ENCODE results near the gene FAU. TPM values are rescaled to one million over a fixed set of nuclear protein-coding genes. Genes with fewer than 3 reads are reported as not detected.

Gene FAU
- total and polyA plus RNA-seq, 9 donors = 1,053 to 2,272 (median 1,798) TPM

GRCh38 chr11:65095974-65096806 lies 25.7 kb downstream of the FAU start, which contains the start of gene VPS51:
TSS of gene VPS51 (plus strand) at chr11:65096214. CDS start at chr11:65096251, 37 bp downstream.
- peak; percentile 84 to 90 (median 88) for DNase-seq
- H3K27me3 ChIP-seq = no peaks in the 10 kb centered on the region
- no peaks in the 10 kb centered on the region for H3K9me3 ChIP-seq
- WGBS, 3 donors = 0% methylated on average over 48 to 52 of the region's 52 CpGs
- peak within 1 kb of the TSS; percentile 91 for H3K4me3 ChIP-seq
- TF ChIP-seq EP300 (IDR thresholded peaks at IDR 0.05) (no peak), POLR2A (IDR thresholded peaks at IDR 0.05) (peak; percentile 78), CTCF (IDR thresholded peaks at IDR 0.05) (peak in 1 of 3 donors; percentile 50)
- intact Hi-C loops (cut with DNase I) = loop anchor here in 2 of 4 donors (5.0 kb wide), 3 partner anchors 69 to 84 kb away; partner anchors contain the start of genes ARL2 (in 1 of the 2) and SNX15 (in 1 of the 2)
- H3K4me1 ChIP-seq (ENCODE audit: insufficient read depth) = peaks cover 8% of the 10 kb centered on the region
- no peaks in the 10 kb centered on the region for H3K36me3 ChIP-seq
- H3K27ac ChIP-seq = peak within 1 kb of the TSS; percentile 60 to 86

GRCh38 chr11:65095427-65095826 lies 26.5 kb downstream of the FAU start:
- DNase-seq = peak in 2 of 5 donors; percentile 46 to 49
- intact Hi-C loops (cut with DNase I) = loop anchor here in 2 of 4 donors (5.0 kb wide), 3 partner anchors 68 to 83 kb away; partner anchors contain the start of genes ARL2 (in 1 of the 2) and SNX15 (in 1 of the 2)
- TF ChIP-seq CTCF (IDR thresholded peaks at IDR 0.05) (no peak), EP300 (IDR thresholded peaks at IDR 0.05) (no peak), POLR2A (IDR thresholded peaks at IDR 0.05) (no peak)
- Histone ChIP-seq H3K4me1 (ENCODE audit: insufficient read depth) (peaks cover 8% of the 10 kb centered on the region), H3K36me3 (no peaks in the 10 kb centered on the region), H3K9me3 (no peaks in the 10 kb centered on the region), H3K27me3 (no peaks in the 10 kb centered on the region), H3K4me3 (no peak overlapping the region), H3K27ac (peak overlapping the region; percentile 60 to 86)
- WGBS, 3 donors = 68 to 79% (median 70%) methylated on average over 22 of the region's 22 CpGs

GRCh38 chr11:65090628-65091027 lies 31.3 kb downstream of the FAU start:
- WGBS, 3 donors = 90 to 93% (median 91%) methylated on average over 4 of the region's 4 CpGs
- DNase-seq = no peak
- Histone ChIP-seq H3K27me3 (no peaks in the 10 kb centered on the region), H3K4me1 (ENCODE audit: insufficient read depth) (no peaks in the 10 kb centered on the region), H3K36me3 (no peaks in the 10 kb centered on the region), H3K4me3 (no peak overlapping the region), H3K27ac (no peak overlapping the region), H3K9me3 (no peaks in the 10 kb centered on the region)
- TF ChIP-seq CTCF (IDR thresholded peaks at IDR 0.05) = no peak
- no peak for TF ChIP-seq EP300 (IDR thresholded peaks at IDR 0.05)
- no peak for TF ChIP-seq POLR2A (IDR thresholded peaks at IDR 0.05)
- intact Hi-C loops (cut with DNase I) = no loop called here

- no peaks in the 10 kb centered on the region for H3K27me3 ChIP-seq
- H3K4me3 ChIP-seq = no peak overlapping the region
- 81 to 87% (median 87%) methylated on average over 4 of the region's 4 CpGs for WGBS, 3 donors
- no peaks in the 10 kb centered on the region for H3K36me3 ChIP-seq
- TF ChIP-seq POLR2A (IDR thresholded peaks at IDR 0.05) (no peak), EP300 (IDR thresholded peaks at IDR 0.05) (no peak), CTCF (IDR thresholded peaks at IDR 0.05) (no peak)
- no peak overlapping the region for H3K27ac ChIP-seq
- intact Hi-C loops (cut with DNase I) = loop anchor here in 1 of 4 donors (5.0 kb wide), 1 partner anchor 77 kb away; the partner anchor contains the start of gene ARL2
- DNase-seq = no peak
- peaks cover 3% of the 10 kb centered on the region for H3K4me1 ChIP-seq (ENCODE audit: insufficient read depth)
- no peaks in the 10 kb centered on the region for H3K9me3 ChIP-seq
Observed at GRCh38 chr11:65089621-65090020, 32.3 kb downstream of the FAU start.

Measured in ovary (tissue), 9 donors.